ENCODE results near the gene RPGRIP1L.

DNA sequence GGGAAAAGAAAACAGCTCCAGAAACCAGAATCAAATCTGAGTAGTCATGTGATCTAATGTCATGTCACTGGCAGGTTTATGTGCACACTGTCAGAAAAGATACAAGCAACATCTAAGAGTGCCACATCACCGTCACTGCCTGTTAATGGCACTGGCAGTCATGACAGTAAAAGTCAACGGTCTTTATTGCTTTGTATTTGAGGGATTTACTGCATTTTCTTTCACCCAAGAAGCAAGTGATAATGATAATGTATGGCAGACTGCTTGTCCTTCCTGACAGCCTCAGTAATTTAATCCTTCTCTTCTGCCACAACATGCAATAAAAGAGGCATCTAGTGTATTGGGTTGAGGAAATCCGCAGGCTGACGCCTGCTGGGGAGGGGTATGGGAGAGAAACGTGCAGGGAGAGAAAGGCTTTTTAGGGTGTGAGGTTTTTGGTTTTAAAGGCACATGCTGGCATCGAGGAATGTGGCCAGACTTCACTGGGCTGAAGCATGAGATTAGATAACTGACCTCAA lies 92.4 kb downstream of the RPGRIP1L start:
- TF ChIP-seq, protein P1, sequence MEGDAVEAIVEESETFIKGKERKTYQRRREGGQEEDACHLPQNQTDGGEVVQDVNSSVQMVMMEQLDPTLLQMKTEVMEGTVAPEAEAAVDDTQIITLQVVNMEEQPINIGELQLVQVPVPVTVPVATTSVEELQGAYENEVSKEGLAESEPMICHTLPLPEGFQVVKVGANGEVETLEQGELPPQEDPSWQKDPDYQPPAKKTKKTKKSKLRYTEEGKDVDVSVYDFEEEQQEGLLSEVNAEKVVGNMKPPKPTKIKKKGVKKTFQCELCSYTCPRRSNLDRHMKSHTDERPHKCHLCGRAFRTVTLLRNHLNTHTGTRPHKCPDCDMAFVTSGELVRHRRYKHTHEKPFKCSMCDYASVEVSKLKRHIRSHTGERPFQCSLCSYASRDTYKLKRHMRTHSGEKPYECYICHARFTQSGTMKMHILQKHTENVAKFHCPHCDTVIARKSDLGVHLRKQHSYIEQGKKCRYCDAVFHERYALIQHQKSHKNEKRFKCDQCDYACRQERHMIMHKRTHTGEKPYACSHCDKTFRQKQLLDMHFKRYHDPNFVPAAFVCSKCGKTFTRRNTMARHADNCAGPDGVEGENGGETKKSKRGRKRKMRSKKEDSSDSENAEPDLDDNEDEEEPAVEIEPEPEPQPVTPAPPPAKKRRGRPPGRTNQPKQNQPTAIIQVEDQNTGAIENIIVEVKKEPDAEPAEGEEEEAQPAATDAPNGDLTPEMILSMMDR (optimal IDR thresholded peaks at IDR 0.05 in 1 of 3, IDR thresholded peaks at IDR 0.05 in 1 of 3, conservative IDR thresholded peaks at IDR 0.05 in 1 of 3; ENCODE audit: extremely low read depth in 1 of 3, insufficient read depth in 2 of 3, low read length in 3 of 3) = no peak
- TF ChIP-seq EZH2 (IDR thresholded peaks at IDR 0.05; ENCODE audit: low read length) = no peak

Data from keratinocyte (primary cell).